Measurements from ENCODE around the gene CLSTN2. TPM values are rescaled to one million over a fixed set of nuclear protein-coding genes. Genes with fewer than 3 reads are reported as not detected.

Gene CLSTN2
- total and polyA plus RNA-seq, 2 of the 13 experiments (the other 11 are each of a cell fraction or from before 2014, with no cell fraction given), result not detected

- in situ Hi-C loops (cut with HindIII; ENCODE audit: extremely low pct_ligation_motif_present, low pct_unique_long_range_greater_than_20kb), result loop anchor here (25.0 kb wide), 2 partner anchors 165 to 290 kb away; no protein-coding TSS in a partner anchor
- no peak for DNase-seq (ENCODE audit: low spot score)
- Histone ChIP-seq H3K27me3 (ENCODE audit: control insufficient read depth in 1 of 2, insufficient read depth in 2 of 2, low read length in 2 of 2) (no peaks in the 10 kb centered on the region), H3K4me3 (replicated peaks in 1 of 3; ENCODE audit: insufficient read depth in 1 of 3, low read depth in 2 of 3, low read length in 3 of 3) (no peak overlapping the region), H2AFZ (ENCODE audit: low read length) (no peak overlapping the region), H3K4me2 (ENCODE audit: low read depth, low read length) (no peak overlapping the region), H4K20me1 (ENCODE audit: insufficient read depth, low read length) (no peaks in the 10 kb centered on the region), H3K9me3 (ENCODE audit: low read length) (no peaks in the 10 kb centered on the region), H3K79me2 (ENCODE audit: insufficient read depth, low read length) (no peaks in the 10 kb centered on the region), H3K36me3 (replicated peaks in 1 of 2; ENCODE audit: control insufficient read depth in 1 of 2, insufficient read depth in 2 of 2, low read length in 2 of 2) (no peaks in the 10 kb centered on the region), H3K4me1 (ENCODE audit: insufficient read depth, low read length) (no peaks in the 10 kb centered on the region), H3K27ac (ENCODE audit: extremely low read length, insufficient read depth, low read length) (no peak overlapping the region), H3K9ac (ENCODE audit: insufficient read depth, low read depth, low read length) (no peak overlapping the region)
- BruUV-seq (replicated peaks), result no TSS peak
- POLR2A ChIA-PET, result no interaction called here
- WGBS (ENCODE audit: low lambda C conversion rate), result 0% methylated on average over 1 of the region's 1 CpG
- no peak for ATAC-seq
- TF ChIP-seq MED13 (CRISPR knock-in tag; IDR thresholded peaks at IDR 0.05) (no peak), GMEB2 (CRISPR knock-in tag; IDR thresholded peaks at IDR 0.05; ENCODE audit: low read depth) (no peak), RFXAP (CRISPR knock-in tag; IDR thresholded peaks at IDR 0.05; ENCODE audit: borderline replicate concordance) (no peak), ZNF816 (CRISPR knock-in tag; IDR thresholded peaks at IDR 0.05; ENCODE audit: borderline replicate concordance) (no peak), SYNCRIP (IDR thresholded peaks at IDR 0.05; ENCODE audit: insufficient read depth, low read depth, low read length) (no peak), KDM4B (CRISPR knock-in tag; IDR thresholded peaks at IDR 0.05) (no peak), ZNF530 (CRISPR knock-in tag; IDR thresholded peaks at IDR 0.05; ENCODE audit: low read depth) (no peak), FOSL1 (CRISPR knock-in tag; IDR thresholded peaks at IDR 0.05; ENCODE audit: borderline replicate concordance) (no peak)
- FAIRE-seq, result no peak
- intact Hi-C loops (cut with micrococcal nuclease; ENCODE audit: unreplicated experiment), result no loop called here
- CTCF ChIA-PET (ENCODE audit: low intra/inter-chr PET ratio, low total read pairs), result no interaction called here
Observed at GRCh38 chr3:140571836-140572235, 636.9 kb downstream of the CLSTN2 start.

GRCh38 chr3:140572334-140572733, 637.3 kb downstream of the CLSTN2 start:
- no TSS peak for BruUV-seq (replicated peaks)
- Histone ChIP-seq H3K27ac (ENCODE audit: extremely low read length, insufficient read depth, low read length) (no peak overlapping the region), H3K4me1 (ENCODE audit: insufficient read depth, low read length) (no peaks in the 10 kb centered on the region), H3K36me3 (replicated peaks in 1 of 2; ENCODE audit: control insufficient read depth in 1 of 2, insufficient read depth in 2 of 2, low read length in 2 of 2) (no peaks in the 10 kb centered on the region), H3K4me2 (ENCODE audit: low read depth, low read length) (no peak overlapping the region), H3K27me3 (ENCODE audit: control insufficient read depth in 1 of 2, insufficient read depth in 2 of 2, low read length in 2 of 2) (no peaks in the 10 kb centered on the region), H3K79me2 (ENCODE audit: insufficient read depth, low read length) (no peaks in the 10 kb centered on the region), H3K4me3 (replicated peaks in 1 of 3; ENCODE audit: insufficient read depth in 1 of 3, low read depth in 2 of 3, low read length in 3 of 3) (no peak overlapping the region), H3K9me3 (ENCODE audit: low read length) (no peaks in the 10 kb centered on the region), H2AFZ (ENCODE audit: low read length) (no peak overlapping the region), H4K20me1 (ENCODE audit: insufficient read depth, low read length) (no peaks in the 10 kb centered on the region), H3K9ac (ENCODE audit: insufficient read depth, low read depth, low read length) (no peak overlapping the region)
- WGBS (ENCODE audit: low lambda C conversion rate), result 60% methylated on average over 1 of the region's 1 CpG
- no peak for DNase-seq (ENCODE audit: low spot score)
- FAIRE-seq, result no peak
- no peak for ATAC-seq
- in situ Hi-C loops (cut with HindIII; ENCODE audit: extremely low pct_ligation_motif_present, low pct_unique_long_range_greater_than_20kb), result loop anchor here (25.0 kb wide), 2 partner anchors 165 to 290 kb away; no protein-coding TSS in a partner anchor
- POLR2A ChIA-PET, result no interaction called here
- CTCF ChIA-PET (ENCODE audit: low intra/inter-chr PET ratio, low total read pairs), result no interaction called here
- intact Hi-C loops (cut with micrococcal nuclease; ENCODE audit: unreplicated experiment), result no loop called here
- no peak for TF ChIP-seq PRDM4 (CRISPR knock-in tag; IDR thresholded peaks at IDR 0.05; ENCODE audit: borderline replicate concordance)
- TF ChIP-seq SATB2 (CRISPR knock-in tag; IDR thresholded peaks at IDR 0.05), result no peak
- TF ChIP-seq ZNF687 (CRISPR knock-in tag; IDR thresholded peaks at IDR 0.05), result no peak
